Endothelial cell of hepatic sinusoid (primary cell): ENCODE results near the gene CLCNKB.

Source experiments
- in situ Hi-C: cut with HindIII; loops from 2 replicates; pipeline ENCODE4 v1.10.0; 2017; ENCODE audit warnings: low sequenced_read_pairs

The CLCNKB gene

DNA sequence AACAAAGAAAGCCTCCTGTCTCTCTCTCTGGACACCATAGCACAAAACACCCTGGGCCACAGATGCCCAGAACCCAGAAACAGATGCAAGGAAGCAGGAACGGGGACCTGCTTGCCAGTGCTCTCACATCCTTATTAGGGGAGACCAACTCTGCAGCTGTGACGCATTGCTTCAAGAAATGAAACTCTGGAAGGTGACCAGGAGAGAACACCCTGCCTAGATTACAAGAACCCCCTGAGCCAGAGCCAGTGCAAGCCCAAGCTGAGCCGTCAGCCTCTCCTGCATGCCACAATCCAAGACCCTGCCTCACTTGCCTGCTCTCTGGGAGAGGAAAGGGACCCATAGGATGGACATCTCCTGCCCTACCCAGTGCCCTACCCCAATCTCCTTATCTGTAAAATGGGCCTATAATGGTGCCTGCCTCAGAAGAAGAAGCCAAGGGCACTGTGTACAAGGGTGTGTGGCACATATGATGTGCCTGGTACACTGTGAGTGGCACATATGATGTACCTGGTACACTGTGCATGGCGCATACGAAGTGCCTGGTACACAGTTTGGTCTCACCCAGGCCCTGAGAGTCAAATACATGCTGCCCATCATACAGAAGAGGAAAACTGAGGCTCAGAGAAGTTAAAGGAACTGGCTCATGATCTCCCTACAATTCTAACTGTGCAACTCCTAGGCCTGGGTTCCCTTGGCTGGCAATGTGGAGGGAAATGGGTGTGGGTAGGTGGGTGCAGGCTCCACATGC, 46.7 kb downstream of the CLCNKB start:
- in situ Hi-C loops: no loop called here

DNA sequence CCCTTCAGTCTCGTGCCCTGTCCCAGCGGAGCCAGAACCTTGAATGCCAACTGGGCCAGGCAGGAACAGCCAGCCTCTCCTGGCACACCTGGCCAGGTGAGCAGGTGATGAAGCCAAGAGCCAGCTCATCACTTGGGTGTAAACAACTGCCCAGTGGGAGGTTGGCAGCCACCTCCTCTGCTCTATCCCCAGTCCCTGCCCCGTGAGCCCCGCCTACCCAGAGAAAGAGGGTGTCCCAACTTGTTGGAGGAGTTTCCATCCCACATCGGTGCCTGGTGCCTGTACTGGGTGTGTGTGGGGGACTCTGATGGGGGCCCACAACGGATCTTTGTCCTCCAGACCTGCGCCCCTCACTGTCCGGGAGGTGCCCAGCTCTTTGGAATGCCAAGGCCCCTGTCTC, 47.7 kb downstream of the CLCNKB start:
- in situ Hi-C loops: no loop called here

DNA sequence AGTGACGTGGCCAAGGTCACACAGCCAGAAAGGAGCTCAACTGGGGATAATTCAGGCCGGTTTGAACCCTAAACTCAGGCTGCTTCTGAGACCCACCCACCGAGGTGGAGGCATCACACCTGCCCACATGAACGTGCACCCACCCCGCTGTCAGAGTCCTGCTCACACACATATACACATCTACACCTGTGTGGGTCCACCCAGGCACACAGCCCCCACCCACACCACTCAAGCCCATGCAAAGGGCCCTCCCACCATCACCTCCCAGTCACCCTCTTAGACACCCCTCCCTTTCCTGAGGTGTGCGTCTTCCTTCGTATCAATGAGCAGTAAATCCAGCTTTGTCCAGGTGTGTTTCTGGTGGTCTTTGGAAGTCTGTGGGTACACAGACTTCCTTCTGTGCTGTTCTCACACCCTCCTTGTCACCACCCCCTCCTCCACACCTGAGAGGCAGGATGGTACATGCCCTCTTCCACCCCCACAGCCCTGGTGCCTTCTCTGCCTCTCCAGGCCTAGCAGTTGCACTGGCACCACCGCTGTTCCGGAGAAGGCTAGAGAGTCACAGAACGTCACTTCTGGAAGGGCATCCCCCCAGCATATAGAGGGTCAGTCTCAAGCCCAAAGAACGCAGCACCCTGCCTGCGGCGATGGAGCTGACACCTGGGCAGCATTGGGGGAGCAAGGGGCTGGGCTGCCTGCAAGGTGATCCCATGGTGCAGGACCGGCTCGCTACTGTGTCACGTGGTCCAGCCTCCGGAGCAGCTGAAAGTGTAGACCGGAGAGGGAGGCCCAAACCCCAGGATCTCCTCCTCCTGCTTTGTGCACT, 48.7 kb downstream of the CLCNKB start:
- in situ Hi-C loops: no loop called here

DNA sequence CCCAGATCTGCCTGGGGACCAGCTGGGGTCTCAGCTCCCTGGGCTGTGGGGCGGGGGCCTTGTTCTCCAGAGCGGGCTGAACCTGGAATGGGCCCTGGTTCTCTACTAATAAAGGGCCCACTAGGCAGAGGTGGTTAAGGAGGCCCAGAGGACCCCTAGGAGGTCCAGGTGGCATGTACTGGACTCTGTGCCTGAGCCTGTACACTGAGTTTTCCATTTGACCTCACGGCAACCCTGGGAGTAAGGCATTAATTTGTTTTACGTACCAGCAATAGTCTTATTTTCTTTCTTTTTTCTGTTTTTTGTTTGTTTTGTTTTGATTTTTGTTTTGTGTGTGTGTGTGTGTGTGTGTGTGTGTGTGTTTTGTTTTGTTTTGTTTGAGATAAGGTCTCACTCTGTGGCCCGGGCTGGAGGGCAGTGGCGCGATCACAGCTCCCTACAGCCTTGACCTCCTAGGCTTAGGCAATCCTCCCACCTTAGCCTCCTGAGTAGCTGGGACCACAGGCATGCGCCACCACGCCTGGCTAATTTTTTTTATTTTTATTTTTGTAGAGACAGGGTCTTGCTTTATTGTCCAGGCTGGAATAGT, 49.4 kb downstream of the CLCNKB start:
- in situ Hi-C loops: no loop called here

DNA sequence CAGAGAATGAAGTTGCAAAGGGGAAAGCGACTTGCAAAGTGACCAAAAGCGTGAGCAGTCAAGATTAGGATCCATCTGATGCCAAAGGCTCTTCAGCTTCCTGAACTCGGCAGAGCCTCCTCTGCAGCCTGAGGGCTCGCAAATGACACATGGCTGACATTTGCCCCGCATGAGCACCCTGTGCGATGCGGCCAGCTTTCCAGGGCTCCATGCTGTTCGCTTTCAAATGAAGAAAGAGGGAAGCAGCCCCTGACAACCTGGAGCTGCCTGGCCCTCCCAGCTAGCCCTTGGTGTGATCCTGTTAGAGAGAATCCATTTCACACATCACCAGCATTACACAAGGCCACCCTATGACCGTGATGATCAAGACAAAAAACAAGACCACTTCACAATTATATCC, 50.0 kb downstream of the CLCNKB start:
- in situ Hi-C loops: no loop called here

DNA sequence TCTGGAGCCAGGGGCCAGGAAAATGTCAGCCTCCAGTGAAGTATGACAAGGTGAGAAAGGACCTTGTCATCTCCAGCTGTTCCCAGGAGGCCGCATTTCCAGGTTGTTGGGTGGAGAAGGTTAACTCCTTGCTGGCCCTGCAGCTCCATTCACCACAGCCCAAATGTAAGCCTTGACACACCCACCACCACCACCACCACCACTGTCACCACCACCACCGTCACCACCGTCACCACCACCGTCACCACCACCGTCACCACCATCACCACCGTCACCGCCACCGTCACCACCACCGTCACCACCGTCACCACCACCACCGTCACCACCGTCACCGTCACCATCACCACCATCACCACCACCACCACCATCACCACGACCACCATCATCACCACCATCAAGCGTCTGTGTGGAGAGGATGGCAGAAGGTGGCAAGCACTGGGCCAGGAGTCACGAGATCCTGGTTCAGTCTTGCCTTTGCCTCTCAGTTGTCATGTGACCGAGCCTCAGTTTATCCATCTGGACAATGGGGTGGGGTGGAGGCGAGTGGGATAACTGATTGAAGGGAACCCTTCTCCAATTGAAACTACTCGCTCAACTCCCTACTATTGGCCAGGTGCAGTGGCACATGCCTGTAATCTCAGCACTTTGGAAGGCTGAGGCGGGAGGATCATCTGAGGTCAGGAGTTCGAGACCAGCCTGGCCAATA, 51.0 kb downstream of the CLCNKB start:
- in situ Hi-C loops: no loop called here

DNA sequence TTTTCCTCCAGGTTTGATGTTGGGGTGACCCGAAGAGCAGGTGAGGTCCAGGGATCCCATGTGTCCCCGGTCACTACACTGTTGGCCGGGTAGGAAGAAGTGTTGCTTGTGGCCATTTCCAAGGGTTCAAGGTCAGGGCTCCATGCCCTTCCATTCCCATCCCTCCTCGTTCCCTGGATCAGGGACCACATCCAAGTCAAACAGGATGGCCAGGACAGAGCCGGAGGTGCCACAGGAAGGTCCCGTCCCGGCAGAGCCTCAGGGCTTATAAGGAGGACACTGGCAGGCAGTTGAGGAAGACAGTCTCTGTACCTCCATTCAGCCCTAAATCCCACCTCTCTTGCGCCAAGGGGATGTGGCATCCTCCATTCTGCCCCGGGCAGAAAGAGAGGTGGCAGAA, 51.9 kb downstream of the CLCNKB start:
- in situ Hi-C loops: no loop called here

DNA sequence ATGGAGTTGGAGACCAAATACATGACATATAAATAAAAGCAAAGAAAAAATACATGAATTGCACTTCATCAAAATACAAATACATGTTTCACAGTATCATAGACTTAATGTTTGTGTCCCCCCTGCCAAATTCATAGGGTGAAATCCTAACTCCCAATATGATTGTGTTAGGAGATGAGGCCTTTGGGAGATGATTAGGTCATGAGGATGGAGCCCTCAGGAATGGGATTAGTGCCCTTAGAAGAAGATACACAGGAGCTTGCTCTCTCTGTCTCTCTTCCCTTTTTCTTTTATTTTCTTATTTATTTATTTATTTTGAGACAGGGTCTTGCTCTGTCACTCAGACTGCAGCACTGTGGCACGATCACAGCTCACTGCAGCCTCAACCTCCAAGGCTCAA, 55.8 kb downstream of the CLCNKB start:
- in situ Hi-C loops: no loop called here

DNA sequence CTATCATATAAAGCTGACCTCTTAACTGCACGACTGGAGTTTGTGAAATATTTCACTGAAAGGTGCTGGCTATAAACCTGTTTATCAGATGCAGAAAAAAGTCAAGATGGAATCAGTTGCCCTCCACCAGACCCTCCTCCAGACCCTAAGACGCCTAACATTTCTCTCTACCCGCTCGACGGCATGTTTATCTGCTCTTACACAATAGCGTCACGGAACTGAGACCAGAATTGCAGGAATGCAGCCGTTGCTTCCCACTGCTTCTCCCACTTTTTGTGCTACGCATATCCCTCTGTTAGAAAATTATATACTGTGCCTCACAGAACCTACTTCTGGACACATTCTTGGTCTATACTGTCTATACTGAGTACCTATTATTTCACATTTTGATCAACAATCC, 58.0 kb downstream of the CLCNKB start:
- in situ Hi-C loops: no loop called here
